Activated CD8-positive, alpha-beta T cell treated with anti-CD3 and anti-CD28 coated beads, Interleukin-2, amount 10 ng/mL, durations not matched to agents 7 days and 5 days (primary cell): ENCODE results near the gene PCGF2. TPM values are rescaled to one million over a fixed set of nuclear protein-coding genes. Genes with fewer than 3 reads are reported as not detected.

Source experiments
- ATAC-seq: fragments of 150-1000 bp; cut with Tn5 transposase; one replicate; pipeline ENCODE4 v1.10.0; 2021; ENCODE audit warnings: moderate library complexity
- CTCF ChIA-PET: fragments of 350-600 bp; sonication (Branson Sonifier 250); formaldehyde crosslinking; loops from one replicate; lab custom pipeline; 2021; ENCODE audit warnings: antibody characterized with exemption; lab: Charles Lee
- POLR2A ChIA-PET: fragments of 350-600 bp; sonication (Branson Sonifier 250); formaldehyde crosslinking; loops from one replicate; lab custom pipeline; 2021; ENCODE audit warnings: antibody characterized with exemption; lab: Charles Lee
- DNase-seq: peaks from one replicate; pipeline ENCODE4 v3.0.0-alpha.2; 2020
- H3K27ac Mint-ChIP-seq: one replicate; pipeline ENCODE4 v1.8.0; 2021; ENCODE audit warnings: mild to moderate bottlenecking, mixed read lengths
- H3K27me3 Mint-ChIP-seq: one replicate; pipeline ENCODE4 v1.8.0; 2021; ENCODE audit warnings: low read depth, mixed read lengths
- H3K36me3 Mint-ChIP-seq: one replicate; pipeline ENCODE4 v1.8.0; 2021; ENCODE audit warnings: low read depth, mixed read lengths
- H3K4me1 Mint-ChIP-seq: one replicate; pipeline ENCODE4 v1.8.0; 2021; ENCODE audit warnings: low read depth, mixed read lengths
- H3K4me3 Mint-ChIP-seq: one replicate; pipeline ENCODE4 v1.8.0; 2021; ENCODE audit warnings: mild to moderate bottlenecking, mixed read lengths
- H3K9me3 Mint-ChIP-seq: one replicate; pipeline ENCODE4 v1.8.0; 2022; ENCODE audit warnings: mixed read lengths; ENCODE audit not compliant: insufficient read depth
- total RNA-seq, 2 experiments: library from RNA; stranded (reverse); gene quantifications; one replicate each; pipeline ENCODE4 v1.2.3, GENCODE V29; 2021

PCGF2 gene
- total RNA-seq, 2 experiments from 2014 or later = 0.63 to 0.70 TPM

DNA sequence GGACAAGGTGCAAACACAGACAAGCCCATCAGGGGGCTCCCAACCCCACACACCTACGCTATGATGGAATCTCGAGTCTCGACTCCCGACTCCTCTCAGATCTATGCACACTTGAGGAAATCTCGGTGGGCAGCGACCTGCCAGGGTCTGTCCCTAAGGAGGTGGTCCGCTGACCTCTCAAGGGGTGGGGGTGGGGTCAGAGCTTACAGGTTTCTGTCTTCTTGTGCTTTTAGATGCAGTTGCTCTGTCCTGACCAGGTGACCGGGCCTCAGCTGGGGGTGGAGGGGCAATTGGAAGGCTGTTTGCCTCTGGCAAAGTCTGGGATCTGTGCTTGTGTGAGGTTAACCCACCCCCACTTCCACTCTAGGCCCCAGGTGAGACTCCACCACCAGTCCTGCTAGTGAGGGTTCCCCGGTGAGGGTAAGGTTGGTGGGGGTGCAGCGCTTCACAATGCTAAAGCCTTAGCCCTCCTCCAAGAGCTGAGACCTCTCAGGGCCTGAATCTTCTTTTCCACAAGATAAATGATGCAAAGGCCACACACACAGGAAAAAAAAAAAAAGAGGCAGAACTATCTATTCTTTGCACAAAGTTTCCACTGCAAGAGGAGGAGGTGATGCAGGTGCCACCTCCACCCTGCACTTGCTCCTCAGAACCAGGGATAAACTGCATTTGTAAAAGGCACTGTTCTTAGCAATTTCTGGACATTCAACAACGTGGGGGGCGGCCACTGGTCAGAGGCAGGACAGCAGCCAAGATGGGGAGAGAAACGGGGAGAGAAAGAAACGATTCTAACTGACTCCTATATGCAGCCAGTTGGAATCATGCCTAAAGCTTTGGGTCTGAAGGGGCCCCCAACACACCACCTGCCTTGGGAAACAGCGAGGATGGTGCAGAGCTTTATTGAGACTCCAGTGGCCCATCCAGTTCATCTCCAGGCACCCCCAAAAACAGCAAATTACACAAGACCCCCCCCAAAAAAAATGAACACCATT is 13.9 kb downstream of the PCGF2 start:
- Mint-ChIP-seq H3K36me3 (peaks cover 25% of the 10 kb centered on the region), H3K4me3 (no peak overlapping the region), H3K27ac (peak overlapping the region; percentile 72), H3K27me3 (no peaks in the 10 kb centered on the region), H3K4me1 (peaks cover 46% of the 10 kb centered on the region), H3K9me3 (no peaks in the 10 kb centered on the region)
- ATAC-seq (no peak), DNase-seq (peak; percentile 56)
- ChIA-PET POLR2A (interaction anchor here (0.6 to 2.1 kb wide), 4 partner anchors 17 to 57 kb away, joined by 3 to 9 read pairs (median 6); partner anchors contain the start of gene MLLT6), CTCF (interaction anchor here (0.8 to 5.7 kb wide), 25 partner anchors 9 to 176 kb away, joined by 3 to 141 read pairs (median 9); partner anchors contain the start of genes EPOP, MLLT6 and PSMB3)

DNA sequence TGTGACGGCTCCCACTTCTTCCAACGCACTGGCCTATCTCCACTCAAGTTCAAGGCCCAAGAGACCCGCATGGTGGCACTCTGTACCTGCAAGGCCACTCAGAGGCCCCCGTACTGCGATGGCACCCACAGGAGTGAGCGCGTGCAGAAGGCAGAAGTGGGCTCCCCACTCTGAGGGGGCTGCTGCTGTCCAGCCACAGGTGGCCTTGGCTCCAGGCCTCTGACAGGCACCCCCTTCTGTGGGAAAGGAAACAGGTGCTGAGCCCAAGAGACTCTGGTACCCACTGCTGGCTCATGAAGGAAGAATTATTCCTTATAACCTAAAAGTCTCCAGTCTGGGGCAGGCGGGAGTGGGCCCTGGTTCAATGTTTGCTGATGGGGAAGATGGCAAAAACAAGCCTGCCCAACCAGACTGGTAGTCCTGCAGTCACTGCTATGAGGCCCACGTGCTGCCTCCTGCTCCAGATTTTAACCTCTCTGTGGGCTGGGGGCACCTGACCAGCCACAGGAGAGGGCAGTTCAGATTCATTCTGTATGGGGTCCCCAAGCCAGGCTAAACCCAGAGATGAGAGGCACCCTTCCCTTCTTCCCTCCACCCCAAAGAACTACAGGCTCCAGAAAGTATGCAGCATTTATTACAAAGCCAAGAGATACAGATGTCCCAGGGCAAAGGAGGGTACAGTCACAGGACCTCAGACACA is 14.7 kb downstream of the PCGF2 start:
- H3K27ac Mint-ChIP-seq = peak overlapping the region; percentile 67
- peaks cover 30% of the 10 kb centered on the region for H3K36me3 Mint-ChIP-seq
- ATAC-seq (no peak), DNase-seq (no peak)
- peaks cover 54% of the 10 kb centered on the region for H3K4me1 Mint-ChIP-seq
- no peaks in the 10 kb centered on the region for H3K27me3 Mint-ChIP-seq
- H3K9me3 Mint-ChIP-seq = no peaks in the 10 kb centered on the region
- POLR2A ChIA-PET = interaction anchor here (2.1 kb wide), 1 partner anchor 29 kb away, joined by 9 read pairs; the partner anchor contains the start of gene MLLT6
- CTCF ChIA-PET = interaction anchor here (1.9 to 5.7 kb wide), 5 partner anchors 14 to 175 kb away, joined by 9 to 141 read pairs (median 28); partner anchors contain the start of gene EPOP
- H3K4me3 Mint-ChIP-seq = no peak overlapping the region

DNA sequence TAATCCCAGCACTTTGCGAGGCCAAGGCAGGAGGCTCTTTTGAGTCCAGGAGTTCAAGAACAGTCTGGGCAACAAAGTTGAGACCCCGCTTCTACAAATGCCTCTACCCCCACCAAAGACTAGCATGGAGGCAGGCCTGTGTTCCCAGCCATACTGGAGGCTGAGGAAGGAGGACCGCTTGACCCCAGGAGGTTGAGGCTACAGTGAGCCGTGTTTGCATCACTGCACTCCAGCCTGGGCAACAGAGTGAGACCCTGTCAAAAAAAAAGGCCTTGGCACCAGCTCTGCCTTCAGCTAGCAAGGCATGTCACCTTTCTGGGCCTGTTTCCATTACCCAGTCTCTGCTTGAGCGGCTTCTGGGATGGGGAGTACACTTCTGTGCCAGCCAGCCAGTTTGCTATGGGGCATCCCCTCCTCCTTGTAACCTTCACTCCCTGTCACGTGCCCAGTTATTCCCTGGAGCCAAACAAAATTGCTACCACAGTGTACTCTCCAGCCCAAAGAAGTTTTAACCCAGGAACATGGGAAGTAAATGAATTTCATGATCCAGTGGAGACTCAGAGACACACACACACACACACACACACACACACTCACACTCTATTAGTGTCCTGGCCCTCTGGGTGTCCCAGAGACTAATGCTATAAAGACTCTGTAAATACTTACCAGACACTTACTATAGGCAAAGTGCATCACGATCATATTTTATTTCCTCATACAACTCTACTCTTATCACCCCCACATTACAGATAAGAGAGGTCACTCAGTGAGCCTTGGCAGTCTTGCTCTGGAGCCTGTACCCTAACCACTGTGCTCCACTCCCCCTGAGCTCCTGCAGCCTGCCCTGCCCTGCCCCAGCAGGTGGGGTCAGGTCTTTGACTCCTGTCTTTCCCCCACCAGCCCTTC is 15.5 kb downstream of the PCGF2 start:
- no peaks in the 10 kb centered on the region for H3K27me3 Mint-ChIP-seq
- H3K9me3 Mint-ChIP-seq = no peaks in the 10 kb centered on the region
- peaks cover 62% of the 10 kb centered on the region for H3K4me1 Mint-ChIP-seq
- DNase-seq (no peak), ATAC-seq (no peak)
- peak overlapping the region; percentile 67 for H3K27ac Mint-ChIP-seq
- H3K4me3 Mint-ChIP-seq = peak overlapping the region; percentile 90
- peaks cover 38% of the 10 kb centered on the region for H3K36me3 Mint-ChIP-seq
- CTCF ChIA-PET = interaction anchor here (1.1 to 3.3 kb wide), 3 partner anchors 19 to 70 kb away, joined by 4 to 40 read pairs (median 6); partner anchors contain the start of genes EPOP and PSMB3
- POLR2A ChIA-PET = interaction anchor here (1.4 to 1.9 kb wide), 3 partner anchors 28 to 174 kb away, joined by 3 to 9 read pairs (median 3); partner anchors contain the start of gene MLLT6

DNA sequence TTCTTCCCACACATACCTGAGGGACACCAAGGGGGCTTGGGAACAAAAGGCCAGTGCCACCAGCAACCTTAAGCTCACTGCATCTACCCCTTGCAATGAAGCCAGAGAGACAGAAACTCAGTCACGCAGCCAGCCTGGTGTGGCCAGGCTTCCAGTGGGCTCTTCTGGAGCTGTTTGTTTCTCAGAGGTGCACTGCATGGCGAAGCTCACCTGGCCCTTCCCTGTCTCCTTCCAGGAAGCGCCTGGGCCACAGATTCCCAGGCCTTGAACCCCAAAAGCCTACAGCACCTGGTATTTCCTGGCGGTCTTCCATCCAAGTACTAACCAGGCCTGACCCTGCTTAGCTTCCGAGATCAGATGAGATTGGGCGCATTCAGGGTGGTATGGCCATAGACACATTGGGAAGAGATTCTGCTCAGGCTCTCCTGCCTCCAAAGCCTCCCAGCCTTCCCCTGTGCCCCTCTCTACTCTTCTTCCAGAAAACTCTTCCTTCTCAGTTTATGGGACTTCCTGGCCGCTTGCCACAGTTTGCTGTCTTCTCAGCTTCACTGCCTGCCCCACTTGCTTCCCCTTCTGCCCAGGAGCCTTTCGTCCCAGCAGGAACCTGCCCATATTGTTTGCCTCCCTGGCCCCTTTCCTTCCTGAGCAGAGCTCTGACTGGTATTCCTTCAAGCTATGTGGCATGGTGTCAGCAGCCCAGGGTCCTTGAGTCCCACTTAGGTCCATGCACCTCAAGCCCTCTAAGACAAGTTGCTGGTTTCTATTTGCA is 16.4 kb downstream of the PCGF2 start:
- H3K4me3 Mint-ChIP-seq = peak overlapping the region; percentile 90
- H3K4me1 Mint-ChIP-seq = peaks cover 71% of the 10 kb centered on the region
- ChIA-PET CTCF (interaction anchor here (0.9 to 3.3 kb wide), 9 partner anchors 12 to 236 kb away, joined by 3 to 40 read pairs (median 6); partner anchors contain the start of genes EPOP, MLLT6 and PSMB3), POLR2A (interaction anchor here (0.9 to 1.9 kb wide), 6 partner anchors 14 to 174 kb away, joined by 3 to 9 read pairs (median 3); partner anchors contain the start of gene MLLT6)
- no peak for ATAC-seq
- H3K9me3 Mint-ChIP-seq = no peaks in the 10 kb centered on the region
- H3K36me3 Mint-ChIP-seq = peaks cover 40% of the 10 kb centered on the region
- no peak for DNase-seq
- H3K27ac Mint-ChIP-seq = peak overlapping the region; percentile 91
- H3K27me3 Mint-ChIP-seq = no peaks in the 10 kb centered on the region

DNA sequence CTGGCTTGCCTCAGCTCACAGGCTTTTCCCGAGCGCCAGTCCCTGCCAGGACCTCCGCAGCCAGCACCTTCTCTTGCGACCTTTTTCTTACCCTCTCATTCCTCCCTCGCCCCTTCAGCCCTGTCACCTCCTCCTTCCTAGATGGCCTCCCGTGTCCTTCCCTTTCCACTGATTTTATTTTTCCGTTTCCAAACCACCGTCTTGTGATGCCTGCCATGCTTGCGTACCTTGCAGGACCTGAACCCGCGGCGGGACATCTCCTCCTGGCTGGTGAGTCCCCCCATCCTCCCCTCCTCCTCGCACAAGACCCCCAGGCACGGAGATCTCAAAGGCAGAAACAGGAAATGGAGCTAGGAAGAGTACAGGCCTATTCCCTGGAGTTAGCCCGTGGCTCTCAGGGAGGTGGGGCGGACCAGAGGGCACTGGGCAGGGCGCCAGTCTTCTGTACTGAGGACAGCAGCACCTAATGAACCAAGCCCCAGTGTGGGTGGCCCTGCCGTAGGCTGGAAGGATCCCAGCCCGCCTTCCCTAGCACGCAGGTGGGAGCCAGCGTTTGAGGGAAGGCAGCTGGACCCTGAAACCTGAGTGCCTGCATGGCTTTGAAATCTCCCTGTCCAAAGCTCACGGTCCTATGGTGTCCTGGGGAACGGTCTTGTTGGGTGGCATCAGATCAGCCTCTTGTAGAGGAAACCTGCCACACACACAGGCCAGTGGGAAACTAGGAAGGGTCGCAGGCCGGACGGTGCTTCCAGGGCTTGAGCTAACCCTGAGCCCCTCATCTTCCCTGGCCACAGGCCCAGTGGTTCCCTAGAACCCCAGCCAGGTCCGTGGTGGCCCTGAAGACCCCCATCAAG is 17.4 kb downstream of the PCGF2 start:
- DNase-seq = peak; percentile 41

GRCh38 chr17:38729886-38730525 is 18.1 kb downstream of the PCGF2 start, which contains the start of gene CISD3:
TSS of gene CISD3 (plus strand) at chr17:38730341. CDS start at chr17:38730359, 18 bp downstream.
- ATAC-seq (peak; percentile 87), DNase-seq (peak; percentile 88)
- CTCF ChIA-PET = interaction anchor here (1.1 to 3.3 kb wide), 7 partner anchors 17 to 171 kb away, joined by 3 to 40 read pairs (median 7); partner anchors contain the start of genes EPOP and MLLT6
- H3K27ac Mint-ChIP-seq = peak within 1 kb of the TSS; percentile 95
- no peaks in the 10 kb centered on the region for H3K27me3 Mint-ChIP-seq
- H3K36me3 Mint-ChIP-seq = peaks cover 50% of the 10 kb centered on the region
- POLR2A ChIA-PET = interaction anchor here (0.6 to 4.2 kb wide), 4 partner anchors 20 to 1824 kb away, joined by 3 to 92 read pairs (median 6); partner anchors contain the start of gene MLLT6
- H3K4me3 Mint-ChIP-seq = peak within 1 kb of the TSS; percentile 90
- H3K9me3 Mint-ChIP-seq = no peaks in the 10 kb centered on the region
- H3K4me1 Mint-ChIP-seq = peaks cover 74% of the 10 kb centered on the region

More for the DNA sequence above, 17.4 kb downstream of the PCGF2 start:
- Mint-ChIP-seq H3K4me3 (peak overlapping the region; percentile 90), H3K27me3 (no peaks in the 10 kb centered on the region), H3K27ac (peak overlapping the region; percentile 91), H3K4me1 (peaks cover 78% of the 10 kb centered on the region), H3K9me3 (no peaks in the 10 kb centered on the region), H3K36me3 (peaks cover 43% of the 10 kb centered on the region)
- ChIA-PET CTCF (interaction anchor here (0.7 to 3.3 kb wide), 10 partner anchors 11 to 172 kb away, joined by 3 to 40 read pairs (median 5); partner anchors contain the start of genes EPOP, MLLT6 and PSMB3), POLR2A (interaction anchor here (0.6 to 1.9 kb wide), 9 partner anchors 15 to 1824 kb away, joined by 3 to 9 read pairs (median 3); partner anchors contain the start of gene MLLT6)
- ATAC-seq = no peak

DNA sequence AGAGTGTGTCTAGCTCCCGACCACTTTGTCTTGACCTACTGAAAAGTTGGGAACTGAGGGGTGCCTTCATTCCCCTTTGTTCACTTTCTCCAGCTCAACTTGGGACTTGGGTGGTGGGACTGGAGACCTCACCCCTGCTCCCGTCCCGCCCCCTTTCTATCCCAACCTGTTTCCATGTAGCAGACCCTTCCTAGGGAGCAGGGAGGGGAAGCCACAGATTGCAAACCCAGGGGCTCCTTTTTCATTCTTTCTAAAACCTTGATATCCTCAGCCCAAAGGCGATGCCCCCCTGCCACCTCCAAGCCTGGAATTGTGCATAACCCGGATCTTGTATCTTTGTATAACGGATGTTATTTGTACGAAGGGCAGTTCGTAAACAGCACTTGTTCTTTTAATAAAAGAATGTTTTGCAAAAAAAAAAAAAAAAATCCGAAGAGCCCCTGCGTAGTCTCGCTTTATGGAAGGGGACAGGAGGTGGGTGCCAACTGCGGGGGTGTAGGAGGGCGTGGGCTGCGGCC is 18.7 kb downstream of the PCGF2 start:
- H3K4me1 Mint-ChIP-seq = peaks cover 72% of the 10 kb centered on the region
- H3K27ac Mint-ChIP-seq = peak overlapping the region; percentile 95
- no peak for ATAC-seq

GRCh38 chr17:38728290-38728831 is 19.8 kb downstream of the PCGF2 start:
- Mint-ChIP-seq H3K9me3 (no peaks in the 10 kb centered on the region), H3K27ac (peak overlapping the region; percentile 95), H3K4me1 (peaks cover 65% of the 10 kb centered on the region), H3K27me3 (no peaks in the 10 kb centered on the region), H3K36me3 (peaks cover 50% of the 10 kb centered on the region), H3K4me3 (peak overlapping the region; percentile 69)
- ChIA-PET CTCF (interaction anchor here (0.7 to 2.7 kb wide), 13 partner anchors 9 to 170 kb away, joined by 3 to 29 read pairs (median 6); partner anchors contain the start of genes EPOP, MLLT6 and PSMB3), POLR2A (interaction anchor here (0.5 to 4.2 kb wide), 15 partner anchors 10 to 1394 kb away, joined by 3 to 92 read pairs (median 4); partner anchors contain the start of genes MLLT6, PSMB3 and RPL19)
- DNase-seq (peak; percentile 83), ATAC-seq (peak; percentile 22)

More for the DNA sequence above, 18.7 kb downstream of the PCGF2 start:
- H3K27me3 Mint-ChIP-seq = no peaks in the 10 kb centered on the region
- ChIA-PET POLR2A (interaction anchor here (1.6 to 4.2 kb wide), 5 partner anchors 11 to 25 kb away, joined by 6 to 92 read pairs (median 9); partner anchors contain the start of gene MLLT6), CTCF (interaction anchor here (0.7 to 2.7 kb wide), 9 partner anchors 10 to 171 kb away, joined by 3 to 29 read pairs (median 7); partner anchors contain the start of genes EPOP and MLLT6)
- no peak for DNase-seq
- peaks cover 54% of the 10 kb centered on the region for H3K36me3 Mint-ChIP-seq
- peak overlapping the region; percentile 55 for H3K4me3 Mint-ChIP-seq
- H3K9me3 Mint-ChIP-seq = no peaks in the 10 kb centered on the region
